Fibroblast of lung (primary cell): ENCODE data around the gene ARL15. TPM values are rescaled to one million over a fixed set of nuclear protein-coding genes. Genes with fewer than 3 reads are reported as not detected.

Source experiments
- DNase-seq, 2 donors: peaks; one replicate each; pipeline versions ENCODE4 v3.0.0 to v3.0.0-alpha.2; 2010; ENCODE audit warnings: low read depth in 2 of 2
- H2AFZ ChIP-seq: 2 replicates; pipeline ENCODE4 v1.5.1; 2012; ENCODE audit warnings: low read length, control low read depth, inconsistent platforms
- H3K27ac ChIP-seq: 2 replicates; pipeline ENCODE4 v1.5.1; 2011; ENCODE audit warnings: low read length, control low read depth; ENCODE audit not compliant: insufficient read depth
- H3K27me3 ChIP-seq: 2 replicates; pipeline ENCODE4 v1.5.1; 2011; ENCODE audit warnings: mild to moderate bottlenecking, low read length; ENCODE audit not compliant: control insufficient read depth, insufficient read depth
- H3K36me3 ChIP-seq: 2 replicates; pipeline ENCODE4 v1.5.1; 2011; ENCODE audit warnings: low read length; ENCODE audit not compliant: control insufficient read depth, insufficient read depth
- H3K4me1 ChIP-seq: 2 replicates; pipeline ENCODE4 v1.5.1; 2011; ENCODE audit warnings: low read length; ENCODE audit not compliant: control insufficient read depth, insufficient read depth; ENCODE audit errors: extremely low read depth
- H3K4me2 ChIP-seq: 2 replicates; pipeline ENCODE4 v1.5.1; 2011; ENCODE audit warnings: low read length, control low read depth; ENCODE audit not compliant: insufficient read depth; ENCODE audit errors: extremely low read depth
- H3K4me3 ChIP-seq, 4 experiments: fragments of 200-600 bp in 1 of 4; sonication (generic) in 1 of 4; replicated peaks in 1 of 4; 2 replicates each; pipeline ENCODE4 v1.5.1; 2011 to 2016; ENCODE audit warnings: low read length in 4 of 4, low read depth in 3 of 4, mild to moderate bottlenecking in 3 of 4, control low read depth in 2 of 4, inconsistent platforms in 1 of 4, mixed read lengths in 1 of 4; ENCODE audit not compliant: insufficient read depth in 1 of 4; ENCODE audit errors: control extremely low read depth in 1 of 4
- H3K79me2 ChIP-seq: 2 replicates; pipeline ENCODE4 v1.5.1; 2012; ENCODE audit warnings: mild to moderate bottlenecking, low read length, inconsistent platforms; ENCODE audit not compliant: control insufficient read depth, insufficient read depth
- H3K9ac ChIP-seq: 2 replicates; pipeline ENCODE4 v1.5.1; 2011; ENCODE audit warnings: mild to moderate bottlenecking, low read length, control low read depth; ENCODE audit not compliant: insufficient read depth
- H3K9me3 ChIP-seq: 2 replicates; pipeline ENCODE4 v1.5.1; 2012; ENCODE audit warnings: low read depth, low read length; ENCODE audit not compliant: control insufficient read depth, insufficient read depth
- H4K20me1 ChIP-seq: 2 replicates; pipeline ENCODE4 v1.5.1; 2011; ENCODE audit warnings: low read length; ENCODE audit not compliant: control insufficient read depth, insufficient read depth; ENCODE audit errors: extremely low read depth
- EZH2 ChIP-seq: IDR thresholded peaks from 2 replicates; pipeline ENCODE4 v1.5.1; 2012; ENCODE audit warnings: low read length, control low read depth, mild to moderate bottlenecking; ENCODE audit errors: missing control alignments
- polyA plus RNA-seq, 2 donors: library from polyadenylated mRNA; depleted of rRNA in 1 of 2; stranded (reverse) in 1 of 2; unstranded in 1 of 2; fragments of >200 nt; gene quantifications; 2 replicates each; pipeline ENCODE4 v1.2.1, GENCODE V29; 2011 to 2012; ENCODE audit warnings: missing spikeins in 1 of 2
- total RNA-seq: library from RNA; depleted of rRNA; stranded (reverse); fragments of >200 nt; gene quantifications from 2 replicates; pipeline ENCODE4 v1.2.1, GENCODE V29; 2014
- TF ChIP-seq, protein P1 (sequence below), 2 donors: IDR thresholded peaks in 1 of 2; conservative IDR thresholded peaks in 1 of 2; 1 replicate in 1 of 2; 2 replicates in 1 of 2; pipeline ENCODE4 v1.5.1; 2011 to 2012; ENCODE audit warnings: low read length in 2 of 2, control low read depth in 1 of 2, inconsistent platforms in 1 of 2, low read depth in 1 of 2, mild to moderate bottlenecking in 1 of 2

ARL15 gene
- total and polyA plus RNA-seq, 2 donors (not counting 1 experiment from before 2014, with no cell fraction given): 20.6 to 28.7 TPM

DNA sequence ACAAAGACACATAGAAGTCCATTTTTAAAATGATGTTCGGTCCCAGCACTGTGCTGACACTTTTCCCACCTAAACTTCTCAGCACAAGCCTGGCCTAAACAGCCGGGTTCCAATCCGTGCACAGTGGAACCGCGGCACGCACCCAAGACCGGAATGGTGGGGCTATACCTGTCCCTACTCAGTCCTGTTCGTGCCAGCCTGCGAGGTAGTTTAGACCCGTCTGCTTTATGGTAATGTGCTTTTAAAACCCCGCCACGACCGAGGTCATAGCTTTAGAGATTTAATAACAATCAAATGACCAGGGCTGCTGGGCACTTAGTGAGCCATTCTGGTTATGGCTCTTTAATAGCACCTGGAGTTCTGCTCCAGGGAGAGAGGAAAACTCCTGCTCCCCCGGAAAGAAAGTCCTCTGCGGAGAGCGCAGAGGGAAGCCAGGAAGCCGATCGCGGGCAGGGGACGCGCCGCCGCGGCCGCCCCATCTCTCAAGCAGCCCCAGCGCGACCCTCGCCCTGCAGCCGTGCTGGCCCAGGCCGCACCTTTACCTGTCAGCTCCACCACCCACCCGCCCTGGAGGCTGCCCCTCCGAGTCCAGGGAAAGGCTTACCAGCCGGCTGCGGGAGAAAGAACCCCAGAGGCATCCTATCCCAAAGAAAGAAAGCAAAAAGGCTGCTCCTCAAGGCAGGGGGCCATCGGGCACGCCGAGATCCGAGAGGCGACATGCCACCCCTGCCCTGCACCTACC lies 511 bp downstream of the ARL15 start:
- no peaks in the 10 kb centered on the region for H3K9me3 ChIP-seq
- TF ChIP-seq, protein P1, sequence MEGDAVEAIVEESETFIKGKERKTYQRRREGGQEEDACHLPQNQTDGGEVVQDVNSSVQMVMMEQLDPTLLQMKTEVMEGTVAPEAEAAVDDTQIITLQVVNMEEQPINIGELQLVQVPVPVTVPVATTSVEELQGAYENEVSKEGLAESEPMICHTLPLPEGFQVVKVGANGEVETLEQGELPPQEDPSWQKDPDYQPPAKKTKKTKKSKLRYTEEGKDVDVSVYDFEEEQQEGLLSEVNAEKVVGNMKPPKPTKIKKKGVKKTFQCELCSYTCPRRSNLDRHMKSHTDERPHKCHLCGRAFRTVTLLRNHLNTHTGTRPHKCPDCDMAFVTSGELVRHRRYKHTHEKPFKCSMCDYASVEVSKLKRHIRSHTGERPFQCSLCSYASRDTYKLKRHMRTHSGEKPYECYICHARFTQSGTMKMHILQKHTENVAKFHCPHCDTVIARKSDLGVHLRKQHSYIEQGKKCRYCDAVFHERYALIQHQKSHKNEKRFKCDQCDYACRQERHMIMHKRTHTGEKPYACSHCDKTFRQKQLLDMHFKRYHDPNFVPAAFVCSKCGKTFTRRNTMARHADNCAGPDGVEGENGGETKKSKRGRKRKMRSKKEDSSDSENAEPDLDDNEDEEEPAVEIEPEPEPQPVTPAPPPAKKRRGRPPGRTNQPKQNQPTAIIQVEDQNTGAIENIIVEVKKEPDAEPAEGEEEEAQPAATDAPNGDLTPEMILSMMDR (conservative IDR thresholded peaks at IDR 0.05 in 1 of 2, IDR thresholded peaks at IDR 0.05 in 1 of 2; ENCODE audit: low read depth in 1 of 2, low read length in 2 of 2): no peak
- TF ChIP-seq EZH2: no peak
- DNase-seq: peak; percentile 21 to 29

DNA sequence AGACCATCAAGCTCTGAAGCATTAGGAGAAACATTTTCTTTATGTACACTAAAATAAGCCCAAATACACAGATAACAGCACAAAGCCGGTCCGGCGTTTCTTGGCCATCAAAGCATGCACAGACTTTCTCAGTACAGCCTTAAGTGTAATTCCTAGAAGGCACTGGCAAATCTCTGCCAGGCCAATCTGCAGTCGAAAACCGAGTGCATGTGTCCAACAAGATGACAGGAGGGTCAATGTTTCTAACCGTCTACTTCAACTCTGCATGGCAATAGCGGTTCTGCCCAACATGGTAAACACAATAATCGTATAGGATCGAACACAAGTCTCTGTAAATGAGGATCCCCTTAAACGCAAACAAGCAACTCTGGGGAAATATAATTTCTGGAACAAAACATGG lies 1.1 kb downstream of the ARL15 start:
- Histone ChIP-seq H3K4me1 (peaks cover 3% of the 10 kb centered on the region), H3K27me3 (no peaks in the 10 kb centered on the region), H3K27ac (no peak overlapping the region), H3K4me2 (peak overlapping the region; percentile 95), H3K9me3 (no peaks in the 10 kb centered on the region), H3K79me2 (peaks cover 6% of the 10 kb centered on the region), H3K36me3 (no peaks in the 10 kb centered on the region), H3K4me3 (peak overlapping the region; percentile 75 to 89 (median 86)), H3K9ac (peak overlapping the region; percentile 81), H2AFZ (peak overlapping the region; percentile 96), H4K20me1 (no peaks in the 10 kb centered on the region)
- no peak for TF ChIP-seq EZH2
- TF ChIP-seq, protein P1 (conservative IDR thresholded peaks at IDR 0.05 in 1 of 2, IDR thresholded peaks at IDR 0.05 in 1 of 2; ENCODE audit: low read depth in 1 of 2, low read length in 2 of 2): no peak
- DNase-seq: peak; percentile 12 to 23

More for the DNA sequence above, 511 bp downstream of the ARL15 start:
- Histone ChIP-seq H3K9ac (peak overlapping the region; percentile 81), H3K27me3 (no peaks in the 10 kb centered on the region), H2AFZ (peak overlapping the region; percentile 96), H3K4me2 (peak overlapping the region; percentile 95), H3K36me3 (no peaks in the 10 kb centered on the region), H3K4me3 (peak overlapping the region; percentile 75 to 89 (median 86)), H3K4me1 (peaks cover 3% of the 10 kb centered on the region), H3K27ac (peak overlapping the region; percentile 85), H3K79me2 (peaks cover 6% of the 10 kb centered on the region), H4K20me1 (no peaks in the 10 kb centered on the region)

DNA sequence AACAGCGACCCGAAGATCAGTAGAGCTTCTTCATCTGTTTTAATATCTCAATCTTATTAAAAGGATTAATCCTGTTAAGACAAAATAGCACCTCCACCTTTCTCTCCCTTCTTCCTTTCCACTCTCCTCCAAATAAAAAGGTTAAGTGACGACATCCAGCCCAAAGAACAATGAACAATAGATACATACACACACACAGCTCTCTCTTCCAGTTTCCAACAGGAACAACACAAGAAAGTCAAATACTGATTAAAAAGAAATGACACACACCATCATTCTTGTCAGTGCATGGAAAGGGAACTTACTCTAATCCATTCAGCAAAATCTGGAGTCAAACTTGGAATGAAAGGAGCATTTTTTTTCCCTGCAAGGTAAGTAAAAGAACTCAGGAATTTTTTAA lies 2.8 kb downstream of the ARL15 start:
- no peaks in the 10 kb centered on the region for H3K9me3 ChIP-seq
- H3K36me3 ChIP-seq: no peaks in the 10 kb centered on the region
- peaks cover 6% of the 10 kb centered on the region for H3K79me2 ChIP-seq
- TF ChIP-seq, protein P1 (conservative IDR thresholded peaks at IDR 0.05 in 1 of 2, IDR thresholded peaks at IDR 0.05 in 1 of 2; ENCODE audit: low read depth in 1 of 2, low read length in 2 of 2): no peak
- no peak for TF ChIP-seq EZH2
- H4K20me1 ChIP-seq: no peaks in the 10 kb centered on the region
- no peak overlapping the region for H3K4me3 ChIP-seq
- DNase-seq: no peak
- H3K27me3 ChIP-seq: no peaks in the 10 kb centered on the region
- no peak overlapping the region for H3K27ac ChIP-seq
- H2AFZ ChIP-seq: no peak overlapping the region
- no peak overlapping the region for H3K4me2 ChIP-seq
- peaks cover 3% of the 10 kb centered on the region for H3K4me1 ChIP-seq
- H3K9ac ChIP-seq: no peak overlapping the region
